ENCODE data around the gene ZNF443.
"Not testable (repeated sequence)": the region's sequence is repeated elsewhere in the genome, so short reads cannot be mapped to it uniquely, and the experiment has no call there.

The ZNF443 gene

GRCh38 chr19:12411893-12412292 is 28.9 kb downstream of the ZNF443 start:
- DNase-seq: no peak

- DNase-seq: peak; percentile 88
Observed at GRCh38 chr19:12400633-12401502, 40.0 kb downstream of the ZNF443 start, which contains the start of gene ZNF799. ZNF799 (minus strand) TSS chr19:12401271; CDS start chr19:12401070, 201 bp downstream.

- not testable (repeated sequence) for DNase-seq
Observed at GRCh38 chr19:12399901-12400632, 40.8 kb downstream of the ZNF443 start.

- DNase-seq: not testable (repeated sequence)
Observed at GRCh38 chr19:12391148-12391547, 49.7 kb downstream of the ZNF443 start.

- not testable (repeated sequence) for DNase-seq
Observed at GRCh38 chr19:12386365-12386764, 54.5 kb downstream of the ZNF443 start.

GRCh38 chr19:12380444-12380737 is 60.4 kb downstream of the ZNF443 start:
- DNase-seq: no peak

GRCh38 chr19:12379732-12380443 is 60.9 kb downstream of the ZNF443 start:
- no peak for DNase-seq
